ENCODE data around the gene HBE1. TPM values are rescaled to one million over a fixed set of nuclear protein-coding genes. Genes with fewer than 3 reads are reported as not detected.
A peak's percentile ranks its signal among the peaks of the same experiment; 100 is the strongest.

Gene HBE1
- total and polyA plus RNA-seq, 4 experiments from 2014 or later: not detected

DNA sequence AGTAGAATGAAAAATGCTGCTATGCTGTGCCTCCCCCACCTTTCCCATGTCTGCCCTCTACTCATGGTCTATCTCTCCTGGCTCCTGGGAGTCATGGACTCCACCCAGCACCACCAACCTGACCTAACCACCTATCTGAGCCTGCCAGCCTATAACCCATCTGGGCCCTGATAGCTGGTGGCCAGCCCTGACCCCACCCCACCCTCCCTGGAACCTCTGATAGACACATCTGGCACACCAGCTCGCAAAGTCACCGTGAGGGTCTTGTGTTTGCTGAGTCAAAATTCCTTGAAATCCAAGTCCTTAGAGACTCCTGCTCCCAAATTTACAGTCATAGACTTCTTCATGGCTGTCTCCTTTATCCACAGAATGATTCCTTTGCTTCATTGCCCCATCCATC lies 14.9 kb upstream of the HBE1 start:
- DNase-seq: no peak
- Histone ChIP-seq H3K4me1 (ENCODE audit: insufficient read depth, low read length) (no peaks in the 10 kb centered on the region), H3K27me3 (ENCODE audit: insufficient read depth, low read length) (no peaks in the 10 kb centered on the region), H3K36me3 (ENCODE audit: insufficient read depth, low read length) (no peaks in the 10 kb centered on the region), H3K4me3 (ENCODE audit: low read length in 2 of 2) (no peak overlapping the region), H3K9me3 (ENCODE audit: control insufficient read depth in 1 of 2, low read length in 2 of 2) (no peaks in the 10 kb centered on the region), H3K27ac (ENCODE audit: low read depth, low read length) (no peak overlapping the region)
- H3K36me3 Mint-ChIP-seq: no peaks in the 10 kb centered on the region
- intact Hi-C loops (cut with micrococcal nuclease): no loop called here
- no peak overlapping the region for H3K4me3 Mint-ChIP-seq
- H3K27me3 Mint-ChIP-seq: peaks cover 1 to 2% of the 10 kb centered on the region in 2 donors
- H3K27ac Mint-ChIP-seq: no peak overlapping the region
- no peaks in the 10 kb centered on the region for H3K9me3 Mint-ChIP-seq
- CTCF ChIA-PET (ENCODE audit: partially characterized antibody): no interaction called here
- H3K4me1 Mint-ChIP-seq: no peaks in the 10 kb centered on the region
- POLR2A ChIA-PET (ENCODE audit: partially characterized antibody): no interaction called here

DNA sequence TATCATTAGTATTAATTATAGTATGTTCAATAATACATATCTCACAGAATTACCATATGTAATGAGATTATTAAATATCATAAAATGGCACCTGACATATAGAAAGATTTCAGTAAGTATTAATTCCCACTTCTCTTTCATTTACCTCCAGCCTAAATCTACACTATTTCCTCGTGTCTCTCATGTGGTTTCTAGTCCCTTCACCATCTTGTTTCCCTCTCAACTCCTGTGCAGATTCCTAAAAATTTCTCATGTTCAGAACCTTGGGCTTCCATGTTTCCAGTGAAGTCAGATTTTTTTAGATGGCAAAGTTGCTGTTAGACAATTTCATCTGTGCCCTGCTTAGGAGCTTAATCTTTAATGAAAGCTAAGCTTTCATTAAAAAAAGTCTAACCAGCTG lies 14.1 kb upstream of the HBE1 start:
- Histone ChIP-seq H3K4me1 (ENCODE audit: insufficient read depth, low read length) (no peaks in the 10 kb centered on the region), H3K9me3 (ENCODE audit: control insufficient read depth in 1 of 2, low read length in 2 of 2) (no peaks in the 10 kb centered on the region), H3K36me3 (ENCODE audit: insufficient read depth, low read length) (no peaks in the 10 kb centered on the region), H3K27me3 (ENCODE audit: insufficient read depth, low read length) (no peaks in the 10 kb centered on the region), H3K27ac (ENCODE audit: low read depth, low read length) (no peak overlapping the region), H3K4me3 (ENCODE audit: low read length in 2 of 2) (no peak overlapping the region)
- no peak for DNase-seq
- Mint-ChIP-seq H3K27me3 (peaks cover 1 to 2% of the 10 kb centered on the region in 2 donors), H3K9me3 (no peaks in the 10 kb centered on the region), H3K4me3 (no peak overlapping the region), H3K4me1 (no peaks in the 10 kb centered on the region), H3K27ac (no peak overlapping the region), H3K36me3 (no peaks in the 10 kb centered on the region)
- POLR2A ChIA-PET (ENCODE audit: partially characterized antibody): no interaction called here
- CTCF ChIA-PET (ENCODE audit: partially characterized antibody): no interaction called here
- intact Hi-C loops (cut with micrococcal nuclease): no loop called here

DNA sequence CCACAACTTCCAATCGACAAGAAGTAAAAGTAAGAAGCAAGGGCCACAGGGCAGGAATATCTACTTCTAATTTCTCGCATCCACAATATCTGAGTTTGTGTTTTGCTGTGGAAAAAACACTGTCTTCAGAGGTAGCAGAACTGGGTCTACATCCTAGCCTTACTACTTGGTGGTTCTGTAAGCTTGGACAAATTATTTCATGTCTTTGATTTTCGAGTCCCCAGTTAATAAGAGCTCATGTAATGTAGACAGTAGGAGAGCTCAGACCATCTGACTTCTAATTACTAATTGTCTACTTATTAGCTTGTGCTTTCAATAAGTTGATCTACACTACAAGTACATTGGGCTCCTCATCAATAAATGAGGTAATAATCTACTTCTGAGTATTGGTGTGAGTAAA lies 13.3 kb upstream of the HBE1 start:
- Mint-ChIP-seq H3K36me3 (no peaks in the 10 kb centered on the region), H3K9me3 (no peaks in the 10 kb centered on the region), H3K27ac (no peak overlapping the region), H3K4me1 (no peaks in the 10 kb centered on the region), H3K4me3 (no peak overlapping the region), H3K27me3 (peaks cover 1 to 2% of the 10 kb centered on the region in 2 donors)
- H3K4me1 ChIP-seq (ENCODE audit: insufficient read depth, low read length): no peaks in the 10 kb centered on the region
- no peaks in the 10 kb centered on the region for H3K36me3 ChIP-seq (ENCODE audit: insufficient read depth, low read length)
- no peaks in the 10 kb centered on the region for H3K9me3 ChIP-seq (ENCODE audit: control insufficient read depth in 1 of 2, low read length in 2 of 2)
- ChIA-PET POLR2A (ENCODE audit: partially characterized antibody) (no interaction called here), CTCF (ENCODE audit: partially characterized antibody) (no interaction called here)
- H3K27ac ChIP-seq (ENCODE audit: low read depth, low read length): no peak overlapping the region
- no peak overlapping the region for H3K4me3 ChIP-seq (ENCODE audit: low read length in 2 of 2)
- DNase-seq: no peak
- intact Hi-C loops (cut with micrococcal nuclease): no loop called here
- H3K27me3 ChIP-seq (ENCODE audit: insufficient read depth, low read length): no peaks in the 10 kb centered on the region

DNA sequence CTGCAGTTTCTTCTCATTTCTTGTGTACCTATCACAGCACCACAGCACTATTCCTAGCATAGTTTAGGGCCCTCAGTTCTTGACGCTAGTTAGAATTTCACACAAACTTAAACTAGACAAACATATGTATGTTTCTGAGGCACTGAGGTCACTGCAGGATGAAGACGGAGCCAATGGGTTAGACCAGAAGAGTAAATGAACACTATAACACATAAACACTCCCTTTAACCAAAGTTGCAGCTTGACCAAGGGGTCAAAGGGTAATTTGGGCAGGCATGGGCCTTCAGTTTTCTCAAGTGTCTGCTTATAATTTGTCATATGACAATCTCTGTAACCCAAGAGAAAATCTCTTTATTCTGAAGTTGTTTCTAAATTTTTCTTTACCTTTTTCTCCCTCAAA lies 12.9 kb upstream of the HBE1 start:
- Histone ChIP-seq H3K36me3 (ENCODE audit: insufficient read depth, low read length) (no peaks in the 10 kb centered on the region), H3K4me1 (ENCODE audit: insufficient read depth, low read length) (no peaks in the 10 kb centered on the region), H3K27me3 (ENCODE audit: insufficient read depth, low read length) (no peaks in the 10 kb centered on the region), H3K4me3 (ENCODE audit: low read length in 2 of 2) (no peak overlapping the region), H3K9me3 (ENCODE audit: control insufficient read depth in 1 of 2, low read length in 2 of 2) (no peaks in the 10 kb centered on the region), H3K27ac (ENCODE audit: low read depth, low read length) (no peak overlapping the region)
- Mint-ChIP-seq H3K36me3 (no peaks in the 10 kb centered on the region), H3K9me3 (no peaks in the 10 kb centered on the region), H3K27me3 (peaks cover 1 to 2% of the 10 kb centered on the region in 2 donors), H3K4me1 (no peaks in the 10 kb centered on the region), H3K27ac (no peak overlapping the region), H3K4me3 (no peak overlapping the region)
- intact Hi-C loops (cut with micrococcal nuclease): no loop called here
- POLR2A ChIA-PET (ENCODE audit: partially characterized antibody): no interaction called here
- CTCF ChIA-PET (ENCODE audit: partially characterized antibody): no interaction called here
- DNase-seq: no peak

DNA sequence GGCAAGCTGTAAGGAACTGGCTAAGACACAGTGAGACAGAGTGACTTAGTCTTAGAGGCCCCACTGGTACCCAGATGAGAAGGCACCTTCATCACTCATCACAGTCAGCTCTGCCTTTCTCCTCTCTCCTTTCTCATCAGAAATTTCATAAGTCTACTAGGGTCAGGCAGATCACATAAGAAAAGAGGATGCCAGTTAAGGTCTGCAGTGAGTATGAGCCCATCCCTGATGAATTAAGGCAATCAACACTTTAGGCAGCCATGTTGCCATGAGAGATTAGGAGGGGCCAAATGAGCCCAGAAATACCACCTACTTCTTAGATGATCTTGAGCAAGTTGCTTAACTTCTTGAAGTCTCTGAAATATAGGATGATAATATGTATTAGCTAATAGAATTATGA lies 11.9 kb upstream of the HBE1 start:
- no peaks in the 10 kb centered on the region for H3K36me3 ChIP-seq (ENCODE audit: insufficient read depth, low read length)
- no peaks in the 10 kb centered on the region for H3K36me3 Mint-ChIP-seq

DNA sequence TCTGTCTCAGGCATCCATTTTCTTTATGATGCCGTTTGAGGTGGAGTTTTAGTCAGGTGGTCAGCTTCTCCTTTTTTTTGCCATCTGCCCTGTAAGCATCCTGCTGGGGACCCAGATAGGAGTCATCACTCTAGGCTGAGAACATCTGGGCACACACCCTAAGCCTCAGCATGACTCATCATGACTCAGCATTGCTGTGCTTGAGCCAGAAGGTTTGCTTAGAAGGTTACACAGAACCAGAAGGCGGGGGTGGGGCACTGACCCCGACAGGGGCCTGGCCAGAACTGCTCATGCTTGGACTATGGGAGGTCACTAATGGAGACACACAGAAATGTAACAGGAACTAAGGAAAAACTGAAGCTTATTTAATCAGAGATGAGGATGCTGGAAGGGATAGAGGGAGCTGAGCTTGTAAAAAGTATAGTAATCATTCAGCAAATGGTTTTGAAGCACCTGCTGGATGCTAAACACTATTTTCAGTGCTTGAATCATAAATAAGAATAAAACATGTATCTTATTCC lies 10.9 kb upstream of the HBE1 start:
- POLR2A ChIA-PET (ENCODE audit: partially characterized antibody): no interaction called here
- DNase-seq: no peak
- peaks cover 1 to 2% of the 10 kb centered on the region in 2 donors for H3K27me3 Mint-ChIP-seq

More for the DNA sequence above, 11.9 kb upstream of the HBE1 start:
- intact Hi-C loops (cut with micrococcal nuclease): no loop called here
- ChIA-PET CTCF (ENCODE audit: partially characterized antibody) (no interaction called here), POLR2A (ENCODE audit: partially characterized antibody) (no interaction called here)
- Mint-ChIP-seq H3K27ac (no peak overlapping the region), H3K4me3 (no peak overlapping the region), H3K27me3 (peaks cover 1 to 2% of the 10 kb centered on the region in 2 donors), H3K4me1 (no peaks in the 10 kb centered on the region), H3K9me3 (no peaks in the 10 kb centered on the region)
- no peaks in the 10 kb centered on the region for H3K9me3 ChIP-seq (ENCODE audit: control insufficient read depth in 1 of 2, low read length in 2 of 2)
- DNase-seq: no peak
- no peak overlapping the region for H3K4me3 ChIP-seq (ENCODE audit: low read length in 2 of 2)
- H3K4me1 ChIP-seq (ENCODE audit: insufficient read depth, low read length): no peaks in the 10 kb centered on the region
- no peaks in the 10 kb centered on the region for H3K27me3 ChIP-seq (ENCODE audit: insufficient read depth, low read length)
- no peak overlapping the region for H3K27ac ChIP-seq (ENCODE audit: low read depth, low read length)

DNA sequence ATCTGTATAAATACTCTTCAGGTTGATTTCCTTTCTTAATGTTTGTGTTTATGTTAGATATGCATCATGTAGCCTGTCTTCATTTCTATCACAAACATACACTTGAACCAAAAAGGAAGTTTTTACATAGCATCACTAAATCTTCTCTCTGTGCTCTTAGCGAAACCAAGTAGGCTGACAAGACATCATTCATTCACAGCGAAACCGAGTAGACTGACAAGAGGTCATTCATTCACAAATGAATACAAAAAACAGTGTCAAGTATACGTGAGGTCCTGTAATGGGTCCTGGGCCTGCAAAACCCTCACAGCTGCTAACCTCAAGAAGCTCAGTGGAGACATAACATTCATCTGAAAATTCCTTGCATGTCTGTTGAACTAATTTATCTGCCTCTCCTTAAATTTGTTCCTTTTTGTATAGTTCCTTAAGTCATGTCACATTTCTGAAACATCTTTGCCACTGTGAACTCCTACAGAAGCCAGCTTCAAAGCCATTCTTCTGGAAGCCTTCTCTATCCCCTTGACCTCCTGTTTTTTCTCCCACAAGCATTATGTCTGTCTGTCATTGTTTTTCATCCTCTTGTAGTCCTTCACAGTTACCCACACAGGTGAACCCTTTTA lies 9.8 kb upstream of the HBE1 start:
- Histone ChIP-seq H3K27ac (ENCODE audit: low read depth, low read length) (no peak overlapping the region), H3K4me3 (ENCODE audit: low read length in 2 of 2) (no peak overlapping the region)
- H3K27ac Mint-ChIP-seq: no peak overlapping the region

More for the DNA sequence above, 10.9 kb upstream of the HBE1 start:
- Histone ChIP-seq H3K4me3 (ENCODE audit: low read length in 2 of 2) (no peak overlapping the region), H3K36me3 (ENCODE audit: insufficient read depth, low read length) (no peaks in the 10 kb centered on the region), H3K27ac (ENCODE audit: low read depth, low read length) (no peak overlapping the region), H3K4me1 (ENCODE audit: insufficient read depth, low read length) (no peaks in the 10 kb centered on the region), H3K27me3 (ENCODE audit: insufficient read depth, low read length) (no peaks in the 10 kb centered on the region), H3K9me3 (ENCODE audit: control insufficient read depth in 1 of 2, low read length in 2 of 2) (no peaks in the 10 kb centered on the region)
- H3K4me1 Mint-ChIP-seq: no peaks in the 10 kb centered on the region
- no peaks in the 10 kb centered on the region for H3K36me3 Mint-ChIP-seq
- CTCF ChIA-PET (ENCODE audit: partially characterized antibody): no interaction called here
- no peak overlapping the region for H3K4me3 Mint-ChIP-seq
- peak overlapping the region in 1 of 7 donors; percentile 39 for H3K27ac Mint-ChIP-seq
- intact Hi-C loops (cut with micrococcal nuclease): no loop called here
- peaks cover 0 to 3% (median 0%) of the 10 kb centered on the region in 8 donors for H3K9me3 Mint-ChIP-seq

More for the DNA sequence above, 9.8 kb upstream of the HBE1 start:
- H3K9me3 ChIP-seq (ENCODE audit: control insufficient read depth in 1 of 2, low read length in 2 of 2): no peaks in the 10 kb centered on the region
- Mint-ChIP-seq H3K4me3 (no peak overlapping the region), H3K9me3 (peaks cover 0 to 3% (median 0%) of the 10 kb centered on the region in 8 donors), H3K4me1 (no peaks in the 10 kb centered on the region), H3K27me3 (peaks cover 1 to 2% of the 10 kb centered on the region in 2 donors), H3K36me3 (no peaks in the 10 kb centered on the region)
- ChIA-PET CTCF (ENCODE audit: partially characterized antibody) (no interaction called here), POLR2A (ENCODE audit: partially characterized antibody) (no interaction called here)
- no peaks in the 10 kb centered on the region for H3K36me3 ChIP-seq (ENCODE audit: insufficient read depth, low read length)
- DNase-seq: no peak
- intact Hi-C loops (cut with micrococcal nuclease): no loop called here
- H3K27me3 ChIP-seq (ENCODE audit: insufficient read depth, low read length): no peaks in the 10 kb centered on the region
- no peaks in the 10 kb centered on the region for H3K4me1 ChIP-seq (ENCODE audit: insufficient read depth, low read length)

Measured in CD4-positive, alpha-beta memory T cell (primary cell).